Fibroblast of gingiva (primary cell): ENCODE measurements around the gene GSC.
"Not testable (repeated sequence)": the region's sequence is repeated elsewhere in the genome, so short reads cannot be mapped to it uniquely, and the experiment has no call there.

Source experiments
- DNase-seq: peaks from one replicate; pipeline ENCODE4 v3.0.0-alpha.2; 2011; ENCODE audit warnings: low read depth

GSC gene

DNA sequence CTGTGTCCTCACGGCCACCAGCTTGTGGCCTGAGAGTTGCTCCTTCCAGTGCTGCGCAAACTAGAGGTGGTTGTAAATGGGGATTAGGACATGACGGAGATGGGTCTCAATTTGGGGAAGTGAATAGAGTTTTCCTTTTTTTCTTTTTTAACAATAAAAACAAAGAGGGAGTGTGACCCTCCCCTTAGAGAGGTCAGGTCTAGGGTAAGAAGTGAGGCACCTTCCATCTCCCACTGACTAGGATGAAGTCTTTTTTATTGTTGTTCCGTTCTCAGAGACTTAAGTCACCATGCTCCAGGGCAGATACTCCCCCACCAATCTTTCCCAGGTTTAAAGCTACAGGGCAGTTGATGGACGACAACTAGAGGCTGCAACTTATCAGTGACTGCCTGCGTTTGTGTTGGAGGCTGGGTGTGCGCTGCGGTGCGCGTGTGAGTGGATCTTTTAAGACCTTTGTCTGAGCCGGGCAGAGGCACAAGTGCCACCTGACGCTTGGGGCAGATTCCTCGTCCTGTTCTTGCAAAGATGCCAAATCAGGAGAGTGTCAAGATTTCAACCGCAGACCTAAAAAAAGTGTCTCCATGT is 2.1 kb upstream of the GSC start:
- no peak for DNase-seq

- DNase-seq = no peak
Measured at GRCh38 chr14:94771158-94771905, 1.4 kb upstream of the GSC start.

DNA sequence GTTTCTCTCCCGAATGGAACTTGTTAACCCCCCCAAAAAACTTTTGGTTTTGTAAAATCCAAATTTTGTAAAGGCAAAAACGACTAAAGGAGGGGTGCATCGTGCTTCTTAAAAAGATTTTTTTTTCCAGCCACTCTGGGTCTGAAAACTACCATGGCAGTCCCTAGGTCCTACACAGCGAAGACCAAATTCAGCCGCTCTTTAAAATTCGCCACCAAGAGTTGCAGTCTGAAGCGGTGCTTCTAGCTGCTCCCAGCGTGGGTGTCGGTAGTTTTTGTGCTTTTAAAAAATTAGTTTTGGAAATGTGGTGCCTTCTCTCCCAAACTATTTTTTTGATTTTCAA is 873 bp upstream of the GSC start:
- DNase-seq = no peak

DNA sequence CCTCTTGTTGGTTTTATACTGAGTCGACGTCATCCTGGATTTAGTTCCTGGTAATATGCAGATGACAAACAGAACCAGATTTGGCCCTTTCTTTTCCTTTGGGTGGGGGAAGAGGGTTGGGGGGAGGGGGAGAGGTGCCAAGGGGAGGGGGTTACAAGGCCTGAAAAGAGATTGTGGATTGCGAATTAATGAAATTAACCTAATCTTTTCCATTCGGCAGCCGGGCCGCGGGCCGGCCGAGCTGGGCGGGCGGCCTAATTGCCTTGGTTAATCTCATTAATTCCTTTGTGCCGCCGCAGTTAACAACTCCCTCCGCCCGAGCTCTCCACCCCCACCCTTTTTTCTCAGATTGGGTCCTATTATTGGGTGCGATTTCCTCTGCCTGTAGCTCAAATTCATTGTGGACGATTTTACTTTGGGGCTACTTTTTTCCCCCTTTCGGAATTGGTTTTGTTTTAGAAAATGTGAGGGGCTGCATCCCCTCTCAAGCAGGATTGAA is 387 bp upstream of the GSC start:
- DNase-seq = no peak

GRCh38 chr14:94768521-94769390 is 1.2 kb downstream of the GSC start:
- no peak for DNase-seq

GRCh38 chr14:94768141-94768520 is 1.8 kb downstream of the GSC start:
- DNase-seq = no peak

GRCh38 chr14:94767321-94767878 is 2.5 kb downstream of the GSC start:
- DNase-seq = no peak

DNA sequence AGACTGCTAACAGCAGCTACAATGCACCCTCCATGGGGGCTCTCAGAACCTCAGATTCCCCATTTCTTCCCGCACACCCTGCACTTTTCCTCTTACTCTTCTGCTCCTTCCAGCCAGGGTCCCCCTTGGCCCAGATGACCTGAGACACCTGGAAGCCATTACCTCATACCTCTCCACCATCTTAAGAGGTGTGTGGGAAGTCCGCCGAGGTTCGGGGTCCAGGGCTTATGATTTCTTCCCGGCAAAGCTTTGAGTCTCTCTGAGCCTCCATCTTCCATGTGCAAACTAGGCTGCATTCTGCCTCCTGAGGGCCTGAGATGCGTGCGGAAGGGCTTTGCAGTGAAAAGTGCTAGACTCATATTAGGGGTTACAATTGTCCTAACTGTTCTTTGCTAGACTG is 5.3 kb downstream of the GSC start:
- no peak for DNase-seq

- DNase-seq = no peak
Measured at GRCh38 chr14:94762431-94762830, 7.5 kb downstream of the GSC start.

DNA sequence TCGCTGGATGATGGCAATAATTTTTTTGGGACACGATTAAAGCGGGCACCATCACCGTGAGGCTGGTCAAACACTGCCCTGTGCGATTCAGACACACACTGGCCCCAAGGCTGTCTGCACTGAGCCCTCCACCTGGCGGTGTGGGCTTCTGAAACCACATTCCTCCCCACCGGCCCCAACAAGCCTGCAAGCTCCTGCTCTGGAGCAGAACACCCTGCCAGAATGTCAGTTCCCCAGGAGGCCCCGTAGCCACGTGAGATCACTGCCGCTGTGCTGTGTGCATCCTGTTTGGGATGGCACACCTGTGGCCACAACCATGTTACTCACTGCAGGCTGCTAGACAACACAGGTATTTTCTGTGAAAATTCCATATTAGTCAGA is 7.9 kb downstream of the GSC start:
- DNase-seq = no peak

DNA sequence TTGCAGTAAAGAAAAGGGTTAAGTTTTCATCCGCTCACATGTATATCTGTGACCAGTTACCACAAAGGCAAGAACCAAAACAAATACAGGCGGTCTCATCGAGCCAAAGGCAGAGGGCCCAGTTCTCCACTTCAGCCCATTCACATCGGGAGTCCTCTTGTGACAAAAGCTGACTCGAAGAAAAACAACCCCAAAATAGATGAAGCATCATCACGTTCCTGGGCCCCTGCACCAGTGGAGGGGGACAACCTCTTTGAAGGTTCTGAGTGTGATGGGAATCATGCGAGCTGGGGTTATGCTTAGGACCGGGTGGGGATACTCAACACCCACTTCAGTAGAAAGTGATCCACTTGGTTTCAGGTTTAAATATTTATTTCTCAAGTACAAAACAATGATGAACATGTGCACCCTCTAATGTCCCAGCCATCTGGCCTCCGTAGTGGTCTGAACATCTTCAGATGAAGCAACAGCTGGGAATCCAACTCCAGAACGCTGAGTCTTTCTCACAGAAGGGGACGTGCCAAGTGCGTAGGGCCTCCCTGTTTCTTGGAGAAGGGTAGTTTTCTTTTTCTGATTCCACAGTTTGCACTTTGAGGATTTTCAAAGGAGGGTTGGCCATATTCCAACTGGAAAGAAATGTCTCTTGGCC is 8.4 kb downstream of the GSC start:
- no peak for DNase-seq

DNA sequence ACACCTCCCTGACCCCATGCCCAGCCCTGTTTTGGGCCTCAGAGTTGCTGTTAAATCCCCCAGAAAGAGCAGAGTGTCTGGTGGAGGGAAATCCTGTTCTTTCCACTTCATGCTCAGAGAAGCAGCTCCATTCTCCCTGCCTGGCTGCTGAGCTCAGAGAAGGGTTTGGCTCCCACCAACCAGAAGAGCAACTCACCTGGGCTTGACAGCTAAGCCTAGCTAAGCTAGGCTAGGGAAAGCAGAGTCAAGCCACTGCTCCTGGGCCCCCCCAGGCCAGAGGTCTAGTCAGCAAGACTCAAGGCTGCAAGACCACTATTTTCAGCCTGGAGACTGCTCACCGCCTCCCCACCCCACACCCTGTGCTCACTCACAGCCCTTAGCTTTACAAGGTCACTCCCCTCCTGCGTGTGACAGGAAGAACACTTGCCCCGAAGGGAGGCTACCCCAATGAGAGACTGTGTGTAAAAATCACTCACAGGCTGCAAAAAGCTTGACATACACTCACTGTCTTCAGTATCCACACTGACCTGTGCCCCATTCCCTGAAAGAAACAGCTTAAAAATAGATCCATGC is 13.5 kb downstream of the GSC start:
- DNase-seq = no peak

DNA sequence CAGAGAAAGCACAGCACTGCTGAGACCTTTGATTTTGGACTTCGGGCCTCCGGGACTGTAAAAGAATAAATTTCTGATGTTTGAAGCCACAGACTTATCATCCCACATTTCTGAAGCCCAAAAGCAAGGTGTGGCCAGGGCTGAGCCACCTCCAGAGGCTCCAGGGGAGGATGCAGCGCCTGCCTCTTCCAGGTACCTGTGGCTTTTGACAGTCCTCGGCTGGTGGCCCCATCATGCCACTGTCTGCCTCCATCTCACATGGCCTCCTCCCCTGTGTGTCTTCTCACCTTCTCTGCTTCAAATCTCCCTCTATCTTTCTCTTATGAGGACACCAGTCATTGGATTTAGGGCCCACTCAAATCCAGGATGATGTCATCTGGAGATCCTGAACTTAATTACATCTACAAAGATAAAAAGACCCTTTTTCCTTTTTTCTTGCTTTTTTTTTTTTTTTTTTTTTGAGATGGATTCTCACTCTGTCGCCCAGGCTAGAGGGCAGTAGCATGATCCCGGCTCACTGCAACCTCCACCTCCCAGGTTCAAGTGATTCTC is 15.4 kb downstream of the GSC start:
- no peak for DNase-seq

- no peak for DNase-seq
Measured at GRCh38 chr14:94752591-94753436, 17.1 kb downstream of the GSC start.

GRCh38 chr14:94751956-94752355 is 18.0 kb downstream of the GSC start:
- no peak for DNase-seq

- no peak for DNase-seq
Measured at GRCh38 chr14:94751321-94751720, 18.6 kb downstream of the GSC start.

- DNase-seq = no peak
Measured at GRCh38 chr14:94750371-94750770, 19.5 kb downstream of the GSC start.

DNA sequence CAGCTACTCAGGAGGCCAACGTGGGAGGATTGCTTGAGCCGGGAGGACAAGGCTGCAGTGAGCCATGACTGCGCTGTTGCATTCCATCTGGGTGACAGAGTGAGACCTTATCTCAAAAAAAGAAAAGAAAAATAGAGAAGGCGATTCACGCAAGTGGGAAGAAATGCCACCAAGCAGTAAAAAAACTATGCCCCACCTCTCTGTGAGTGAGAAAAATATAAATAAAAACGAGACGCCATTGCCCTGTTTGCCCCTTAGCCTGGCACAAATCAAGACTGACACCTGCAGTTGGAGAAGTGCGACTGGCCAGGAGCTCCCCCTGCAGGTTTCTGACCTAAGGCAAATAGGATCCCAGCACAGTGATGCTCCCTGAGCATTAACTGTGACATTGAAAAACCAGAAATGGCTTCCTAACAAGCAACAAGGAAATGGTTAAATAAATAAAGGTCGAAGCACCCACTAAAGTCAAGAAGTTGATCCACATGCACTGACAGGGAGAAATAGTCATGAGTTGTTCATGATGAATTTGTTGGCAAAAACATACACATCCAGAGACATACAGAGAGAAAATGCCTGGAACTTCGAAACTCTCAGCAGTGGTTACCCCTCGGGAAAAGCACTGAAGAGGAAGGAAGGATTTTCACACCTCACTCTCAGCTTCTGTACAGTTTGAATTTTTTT is 21.1 kb downstream of the GSC start:
- no peak for DNase-seq

DNA sequence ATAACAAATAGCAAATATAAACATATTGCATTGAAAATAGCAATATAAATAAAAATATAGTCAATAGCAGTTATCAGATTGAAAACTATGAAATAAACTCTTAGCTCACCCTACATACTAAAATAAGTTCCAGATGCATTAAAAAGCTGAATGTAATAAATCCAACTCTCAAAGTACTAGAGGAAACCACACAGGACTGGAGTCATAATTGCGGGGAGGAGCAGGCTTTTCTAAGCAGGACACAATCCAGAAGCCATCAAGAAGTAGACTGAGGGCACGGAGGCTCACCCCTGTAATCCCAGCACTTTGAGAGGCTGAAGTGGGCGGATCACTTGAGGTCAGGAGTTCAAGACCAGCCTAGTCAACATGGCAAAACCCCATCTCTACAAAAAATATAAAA is 22.2 kb downstream of the GSC start:
- no peak for DNase-seq

DNA sequence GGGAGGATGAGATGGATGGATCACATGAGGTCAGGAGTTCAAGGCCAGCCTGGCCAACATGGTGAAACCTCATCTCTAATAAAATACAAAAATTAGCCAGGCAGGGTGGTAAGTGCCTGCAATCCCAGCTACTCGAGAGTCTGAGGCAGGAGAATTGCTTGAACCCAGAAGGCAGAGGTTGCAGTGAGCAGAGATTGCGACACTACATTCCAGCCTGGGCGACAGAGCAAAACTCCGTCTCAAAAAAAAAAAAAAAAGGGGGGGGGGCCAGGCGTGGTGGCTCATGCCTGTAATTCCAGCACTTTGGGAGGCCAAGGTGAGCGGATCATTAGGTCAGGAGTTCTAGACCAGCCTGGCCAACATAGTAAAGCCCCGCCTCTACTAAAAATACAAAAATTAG is 22.8 kb downstream of the GSC start:
- not testable (repeated sequence) for DNase-seq
